ENCODE data around the gene FAM174C.
A peak's percentile ranks its signal among the peaks of the same experiment; 100 is the strongest.
"Not testable (repeated sequence)": the region's sequence is repeated elsewhere in the genome, so short reads cannot be mapped to it uniquely, and the experiment has no call there.

Gene FAM174C

GRCh38 chr19:1237027-1237659, 38.2 kb upstream of the FAM174C start:
- no peak for DNase-seq (ENCODE audit: low spot score)

GRCh38 chr19:1237754-1238368, 37.5 kb upstream of the FAM174C start, which contains the start of gene CBARP:
Gene CBARP, minus strand, starts transcription at chr19:1238005. Its CDS starts 1,905 bp downstream, at chr19:1236100.
- no peak for DNase-seq (ENCODE audit: low spot score)

GRCh38 chr19:1238369-1239303, 36.7 kb upstream of the FAM174C start:
- DNase-seq (ENCODE audit: low spot score) = no peak

GRCh38 chr19:1239420-1239795, 35.9 kb upstream of the FAM174C start:
- no peak for DNase-seq (ENCODE audit: low spot score)

- DNase-seq (ENCODE audit: low spot score) = peak; percentile 88
These were observed 35.3 kb upstream of the FAM174C start for GRCh38 chr19:1239796-1240737.

GRCh38 chr19:1240925-1241324, 34.4 kb upstream of the FAM174C start:
- no peak for DNase-seq (ENCODE audit: low spot score)

- peak; percentile 90 for DNase-seq (ENCODE audit: low spot score)
These were observed 33.8 kb upstream of the FAM174C start, which contains the start of gene ATP5F1D for GRCh38 chr19:1241417-1242095. Gene ATP5F1D, plus strand, starts transcription at chr19:1241751. Its CDS starts 100 bp downstream, at chr19:1241851.

GRCh38 chr19:1243768-1244692, 31.3 kb upstream of the FAM174C start:
- DNase-seq (ENCODE audit: low spot score) = peak; percentile 87

GRCh38 chr19:1244693-1245451, 30.5 kb upstream of the FAM174C start:
- DNase-seq (ENCODE audit: low spot score) = no peak

GRCh38 chr19:1245494-1246264, 29.7 kb upstream of the FAM174C start:
- DNase-seq (ENCODE audit: low spot score) = no peak

GRCh38 chr19:1246265-1247087, 28.9 kb upstream of the FAM174C start:
- not testable (repeated sequence) for DNase-seq (ENCODE audit: low spot score)

- no peak for DNase-seq (ENCODE audit: low spot score)
These were observed 27.6 kb upstream of the FAM174C start for GRCh38 chr19:1247748-1248138.

GRCh38 chr19:1248139-1248785, 27.1 kb upstream of the FAM174C start, which contains the start of gene MIDN:
Gene MIDN, plus strand, starts transcription at chr19:1248583. Its CDS starts 1,714 bp downstream, at chr19:1250297.
- peak; percentile 69 for DNase-seq (ENCODE audit: low spot score)

GRCh38 chr19:1248786-1249297, 26.5 kb upstream of the FAM174C start:
- DNase-seq (ENCODE audit: low spot score) = peak; percentile 86

- peak; percentile 93 for DNase-seq (ENCODE audit: low spot score)
These were observed 25.9 kb upstream of the FAM174C start for GRCh38 chr19:1249298-1249989.

- no peak for DNase-seq (ENCODE audit: low spot score)
These were observed 25.3 kb upstream of the FAM174C start for GRCh38 chr19:1249990-1250436.
